ENCODE measurements around the gene VAPB.

- TF ChIP-seq CTCF (IDR thresholded peaks at IDR 0.05) = no peak
- no peak for TF ChIP-seq POLR2A (IDR thresholded peaks at IDR 0.05)
Measured at GRCh38 chr20:58420798-58421496, 31.9 kb downstream of the VAPB start.
